Adrenal gland (tissue), 5 donors: ENCODE results near the gene NKTR.

Source experiments
- POLR2A ChIP-seq, 2 donors: fragments of 450-650 bp; IDR thresholded peaks; one replicate each; pipeline ENCODE4 v1.6.1; 2017; ENCODE audit warnings: antibody characterized with exemption in 2 of 2, mild to moderate bottlenecking in 2 of 2, moderate library complexity in 1 of 2
- TF ChIP-seq, protein P1 (sequence below), 6 experiments: fragments of 450-650 bp in 4 of 6; fragments of 200-600 bp in 2 of 6; sonication (generic) in 1 of 6; IDR thresholded peaks; 1 replicate in 5 of 6; 2 replicates in 1 of 6; pipeline versions ENCODE4 v1.5.1 to v1.8.0; 2016 to 2021; ENCODE audit warnings: antibody characterized with exemption in 6 of 6, mild to moderate bottlenecking in 2 of 6, moderate library complexity in 1 of 6
- donor health status: DM: no; HTN: no; CAD: no.

DNA sequence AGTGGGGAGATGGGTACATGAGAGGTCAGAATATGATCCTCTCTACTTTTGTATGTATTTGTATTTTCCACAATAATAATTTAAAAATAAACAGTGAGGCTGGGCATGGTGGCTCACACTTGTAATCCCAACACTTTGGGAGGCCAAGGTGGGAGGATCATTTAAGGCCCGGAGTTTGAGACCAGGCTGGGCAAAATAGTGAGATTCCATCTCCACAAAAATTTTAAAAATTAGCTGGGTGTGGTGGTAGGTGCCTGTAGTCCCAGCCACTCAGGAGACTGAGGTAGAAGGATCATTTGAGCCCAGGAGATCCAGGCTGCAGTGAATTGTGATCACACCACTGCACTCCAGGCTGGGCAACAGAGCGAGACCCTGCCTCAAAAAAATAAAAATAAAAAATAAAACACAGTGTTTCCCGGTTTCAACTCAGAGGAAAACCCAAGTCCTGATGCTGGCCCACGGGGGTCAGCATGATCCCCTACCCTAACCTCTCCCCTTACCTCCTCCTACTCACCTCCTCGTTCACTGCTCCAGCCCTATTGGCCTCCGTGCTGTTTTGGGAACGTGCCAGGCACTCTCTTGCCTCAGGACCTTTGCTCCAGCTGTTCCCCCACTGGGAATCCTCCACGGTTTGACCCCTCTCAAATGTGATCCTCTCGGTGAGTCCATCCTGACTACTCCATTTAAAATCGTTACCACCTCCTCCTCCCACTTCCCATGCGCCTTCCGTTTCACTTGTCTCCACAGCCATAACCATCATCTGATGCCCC lies 82.0 kb downstream of the NKTR start:
- TF ChIP-seq, protein P1, sequence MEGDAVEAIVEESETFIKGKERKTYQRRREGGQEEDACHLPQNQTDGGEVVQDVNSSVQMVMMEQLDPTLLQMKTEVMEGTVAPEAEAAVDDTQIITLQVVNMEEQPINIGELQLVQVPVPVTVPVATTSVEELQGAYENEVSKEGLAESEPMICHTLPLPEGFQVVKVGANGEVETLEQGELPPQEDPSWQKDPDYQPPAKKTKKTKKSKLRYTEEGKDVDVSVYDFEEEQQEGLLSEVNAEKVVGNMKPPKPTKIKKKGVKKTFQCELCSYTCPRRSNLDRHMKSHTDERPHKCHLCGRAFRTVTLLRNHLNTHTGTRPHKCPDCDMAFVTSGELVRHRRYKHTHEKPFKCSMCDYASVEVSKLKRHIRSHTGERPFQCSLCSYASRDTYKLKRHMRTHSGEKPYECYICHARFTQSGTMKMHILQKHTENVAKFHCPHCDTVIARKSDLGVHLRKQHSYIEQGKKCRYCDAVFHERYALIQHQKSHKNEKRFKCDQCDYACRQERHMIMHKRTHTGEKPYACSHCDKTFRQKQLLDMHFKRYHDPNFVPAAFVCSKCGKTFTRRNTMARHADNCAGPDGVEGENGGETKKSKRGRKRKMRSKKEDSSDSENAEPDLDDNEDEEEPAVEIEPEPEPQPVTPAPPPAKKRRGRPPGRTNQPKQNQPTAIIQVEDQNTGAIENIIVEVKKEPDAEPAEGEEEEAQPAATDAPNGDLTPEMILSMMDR (IDR thresholded peaks at IDR 0.05) = no peak
- TF ChIP-seq POLR2A (IDR thresholded peaks at IDR 0.05) = no peak
